ENCODE results near the gene TNNT1.

- TF ChIP-seq CTCF (IDR thresholded peaks at IDR 0.05) (no peak), EP300 (IDR thresholded peaks at IDR 0.05) (no peak), POLR2A (IDR thresholded peaks at IDR 0.05) (no peak)
Measured at GRCh38 chr19:55133639-55134444, 15.2 kb downstream of the TNNT1 start.
